SK-N-SH (cell line): ENCODE results near the gene FTMT. TPM values are rescaled to one million over a fixed set of nuclear protein-coding genes. Genes with fewer than 3 reads are reported as not detected.

Experiments
- CTCF ChIA-PET: fragments of 300-600, 350-600 bp; formaldehyde crosslinking; extraction: SDS; loops from one replicate; lab custom pipeline; 2021; lab: Yijun Ruan, JAX
- POLR2A ChIA-PET: fragments of 350-600 bp; sonication (Branson Sonifier 250); formaldehyde crosslinking; extraction: SDS; loops from one replicate; lab custom pipeline; 2020; ENCODE audit warnings: antibody characterized with exemption, inconsistent platforms; lab: Yijun Ruan, JAX
- DNase-seq: peaks from one replicate; pipeline ENCODE4 v3.0.0; 2012
- H2AFZ ChIP-seq: fragments of 200-600 bp; sonication (generic); 2 replicates; pipeline ENCODE4 v1.8.1; 2016; ENCODE audit warnings: antibody characterized with exemption, mild to moderate bottlenecking, low read depth
- H3F3A ChIP-seq: fragments of 200-600 bp; sonication (generic); replicated peaks from 2 replicates; pipeline ENCODE3; 2016; ENCODE audit warnings: antibody characterized with exemption, mild to moderate bottlenecking; ENCODE audit not compliant: insufficient read depth
- H3K27ac ChIP-seq, 2 experiments: fragments of 200-500 bp in 1 of 2; fragments of 200-600 bp in 1 of 2; sonication (Bioruptor generic) in 1 of 2; sonication (generic), shearing (Covaris generic) in 1 of 2; 2 replicates each; pipeline versions ENCODE4 v1.5.1 to v1.6.1; 2014 to 2016; ENCODE audit warnings: low read depth in 2 of 2, inconsistent platforms in 1 of 2, low read length in 1 of 2, mild to moderate bottlenecking in 1 of 2, mixed read lengths in 1 of 2
- H3K27me3 ChIP-seq: fragments of 200-600 bp; sonication (generic), shearing (Covaris generic); 2 replicates; pipeline ENCODE4 v1.6.1; 2016; ENCODE audit warnings: mixed run types; ENCODE audit not compliant: insufficient read depth
- H3K36me3 ChIP-seq, 2 experiments: fragments of 200-500 bp in 1 of 2; fragments of 200-600 bp in 1 of 2; sonication (Bioruptor generic) in 1 of 2; sonication (generic) in 1 of 2; replicated peaks in 1 of 2; 2 replicates each; pipeline versions ENCODE3 to v1.5.1; 2014 to 2016; ENCODE audit warnings: low read length in 1 of 2, mild to moderate bottlenecking in 1 of 2; ENCODE audit not compliant: insufficient read depth in 2 of 2, control insufficient read depth in 1 of 2
- H3K4me1 ChIP-seq, 2 experiments: fragments of 200-500 bp in 1 of 2; fragments of 200-600 bp in 1 of 2; sonication (Bioruptor generic) in 1 of 2; sonication (generic), shearing (Covaris generic) in 1 of 2; 2 replicates each; pipeline versions ENCODE4 v1.5.1 to v1.6.1; 2014 to 2016; ENCODE audit warnings: low read depth in 1 of 2, low read length in 1 of 2, mixed run types in 1 of 2; ENCODE audit not compliant: insufficient read depth in 2 of 2, control insufficient read depth in 1 of 2
- H3K4me2 ChIP-seq: fragments of 200-600 bp; sonication (generic), shearing (Covaris generic); 2 replicates; pipeline ENCODE4 v1.6.1; 2017; ENCODE audit warnings: mixed run types
- H3K4me3 ChIP-seq, 2 experiments: fragments of 200-500 bp in 1 of 2; fragments of 200-600 bp in 1 of 2; sonication (Bioruptor generic) in 1 of 2; sonication (generic), shearing (Covaris generic) in 1 of 2; 2 replicates each; pipeline versions ENCODE4 v1.5.1 to v1.8.1; 2014 to 2016; ENCODE audit warnings: low read depth in 2 of 2, inconsistent platforms in 1 of 2, low read length in 1 of 2, mild to moderate bottlenecking in 1 of 2, mixed read lengths in 1 of 2, moderate library complexity in 1 of 2
- H3K79me2 ChIP-seq: fragments of 200-600 bp; sonication (generic); 2 replicates; pipeline ENCODE4 v1.8.1; 2017; ENCODE audit warnings: mild to moderate bottlenecking; ENCODE audit not compliant: insufficient read depth
- H3K9ac ChIP-seq: fragments of 200-600 bp; sonication (generic); 2 replicates; pipeline ENCODE4 v1.6.1; 2017; ENCODE audit warnings: mixed run types
- H3K9me2 ChIP-seq: fragments of 200-600 bp; sonication (generic); 2 replicates; pipeline ENCODE4 v1.6.1; 2017; ENCODE audit warnings: mixed run types
- H3K9me3 ChIP-seq: fragments of 200-600 bp; sonication (generic); 2 replicates; pipeline ENCODE4 v1.6.1; 2017; ENCODE audit warnings: mixed run types, mild to moderate bottlenecking, moderate library complexity
- H4K20me1 ChIP-seq: fragments of 200-600 bp; sonication (generic); 2 replicates; pipeline ENCODE4 v1.6.1; 2017; ENCODE audit warnings: mild to moderate bottlenecking, mixed run types; ENCODE audit not compliant: insufficient read depth
- CHD2 ChIP-seq: fragments of 150-350 bp; IDR thresholded peaks from 2 replicates; pipeline ENCODE4 v1.6.1; 2018; ENCODE audit warnings: low read length; ENCODE audit not compliant: partially characterized antibody
- EZH2phosphoT487 ChIP-seq: fragments of 200-600 bp; sonication (generic); IDR thresholded peaks from 2 replicates; pipeline ENCODE4 v1.6.1; 2017; ENCODE audit warnings: low read depth, mixed run types, mild to moderate bottlenecking, antibody characterized with exemption, moderate library complexity, borderline replicate concordance
- FOSL2 ChIP-seq: IDR thresholded peaks from 2 replicates; pipeline ENCODE4 v1.4.0; 2012; ENCODE audit warnings: low read depth, mild to moderate bottlenecking, moderate library complexity, borderline replicate concordance
- FOXM1 ChIP-seq: IDR thresholded peaks from 2 replicates; pipeline ENCODE4 v1.4.0; 2012; ENCODE audit warnings: low read depth, mild to moderate bottlenecking
- GABPA ChIP-seq: IDR thresholded peaks from 2 replicates; pipeline ENCODE4 v1.4.0; 2012; ENCODE audit warnings: low read depth, mild to moderate bottlenecking
- GATA2 ChIP-seq: sonication (generic); formaldehyde crosslinking; IDR thresholded peaks from 2 replicates; pipeline ENCODE4 v1.5.0; 2020; ENCODE audit warnings: mild to moderate bottlenecking, missing genetic modification reagents
- MEF2A ChIP-seq: IDR thresholded peaks from 2 replicates; pipeline ENCODE4 v1.4.0; 2012; ENCODE audit warnings: low read depth, borderline replicate concordance
- MXI1 ChIP-seq: IDR thresholded peaks from 2 replicates; pipeline ENCODE4 v1.6.1; 2012; ENCODE audit warnings: mild to moderate bottlenecking, low read depth, low read length, improper control_type of control experiment
- NRF1 ChIP-seq: IDR thresholded peaks from 2 replicates; pipeline ENCODE4 v1.6.1; 2012; ENCODE audit warnings: low read depth, mild to moderate bottlenecking, low read length
- RCOR1 ChIP-seq: fragments of 150-350 bp; IDR thresholded peaks from 2 replicates; pipeline ENCODE4 v1.6.1; 2017; ENCODE audit warnings: antibody characterized with exemption, low read length
- SIN3A ChIP-seq: IDR thresholded peaks from 2 replicates; pipeline ENCODE4 v1.6.1; 2012; ENCODE audit warnings: low read depth, mild to moderate bottlenecking, low read length, moderate library complexity, borderline replicate concordance
- SMC3 ChIP-seq: IDR thresholded peaks from 2 replicates; pipeline ENCODE4 v1.6.1; 2012; ENCODE audit warnings: low read depth, low read length, improper control_type of control experiment
- TCF12 ChIP-seq: IDR thresholded peaks from 2 replicates; pipeline ENCODE4 v1.4.0; 2012
- WGBS: methylation state at CpG from one replicate; pipeline ENCODE4 v1.1.6; 2017; ENCODE audit warnings: low lambda C conversion rate; 5-methylcytosine and 5-hydroxymethylcytosine counted together
- polyA plus RNA-seq, 3 experiments: library from polyadenylated mRNA; depleted of rRNA; stranded (reverse); fragments of >200 nt; gene quantifications; 2 replicates each; pipeline ENCODE4 v1.2.3, GENCODE V29; 2012
- TF ChIP-seq, protein P1 (sequence below): fragments of 150-350 bp; IDR thresholded peaks from 2 replicates; pipeline ENCODE4 v1.6.1; 2016; ENCODE audit warnings: mild to moderate bottlenecking, low read depth, low read length
- TF ChIP-seq, protein P2 (sequence below): IDR thresholded peaks from 2 replicates; pipeline ENCODE4 v1.4.0; 2012; ENCODE audit warnings: low read depth, borderline replicate concordance
- TF ChIP-seq, protein P3 (sequence below): IDR thresholded peaks from 2 replicates; pipeline ENCODE4 v1.4.0; 2012; ENCODE audit warnings: low read depth

The FTMT gene
- polyA plus RNA-seq, 1 of the 3 experiments (the other 2 are of a cell fraction) = not detected

DNA sequence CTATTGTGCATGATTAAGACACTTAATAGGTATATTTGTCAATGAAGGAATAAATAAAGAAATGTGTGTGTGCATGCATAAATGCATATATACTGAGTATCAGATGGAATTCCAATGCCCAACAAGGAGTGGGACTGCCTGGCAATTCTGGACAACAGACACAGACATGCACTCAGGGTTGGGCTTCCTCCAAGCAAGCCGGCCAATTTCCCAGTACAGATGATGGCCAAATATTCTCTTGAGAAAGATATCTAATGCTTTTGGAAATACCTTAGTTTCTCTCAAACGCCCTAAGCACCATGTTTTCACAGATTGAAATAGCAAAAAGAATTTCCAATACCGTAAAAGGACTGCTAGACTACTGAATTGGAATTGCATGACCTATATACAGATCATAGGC lies 11.1 kb downstream of the FTMT start:
- H3K9me3 ChIP-seq = no peaks in the 10 kb centered on the region
- CTCF ChIA-PET = no interaction called here
- WGBS = 56% methylated on average over 3 of the region's 3 CpGs
- no peak overlapping the region for H3K27ac ChIP-seq
- no peaks in the 10 kb centered on the region for H3K36me3 ChIP-seq
- no peak overlapping the region for H3K4me2 ChIP-seq
- no peak overlapping the region for H3K9ac ChIP-seq
- no peaks in the 10 kb centered on the region for H3K79me2 ChIP-seq
- POLR2A ChIA-PET = no interaction called here
- H3K4me3 ChIP-seq = no peak overlapping the region
- no peaks in the 10 kb centered on the region for H3K9me2 ChIP-seq
- no peaks in the 10 kb centered on the region for H3K4me1 ChIP-seq
- TF ChIP-seq NRF1 (no peak), SIN3A (no peak), SMC3 (no peak), GATA2 (CRISPR knock-in tag) (no peak), TCF12 (no peak)
- TF ChIP-seq, protein P1, sequence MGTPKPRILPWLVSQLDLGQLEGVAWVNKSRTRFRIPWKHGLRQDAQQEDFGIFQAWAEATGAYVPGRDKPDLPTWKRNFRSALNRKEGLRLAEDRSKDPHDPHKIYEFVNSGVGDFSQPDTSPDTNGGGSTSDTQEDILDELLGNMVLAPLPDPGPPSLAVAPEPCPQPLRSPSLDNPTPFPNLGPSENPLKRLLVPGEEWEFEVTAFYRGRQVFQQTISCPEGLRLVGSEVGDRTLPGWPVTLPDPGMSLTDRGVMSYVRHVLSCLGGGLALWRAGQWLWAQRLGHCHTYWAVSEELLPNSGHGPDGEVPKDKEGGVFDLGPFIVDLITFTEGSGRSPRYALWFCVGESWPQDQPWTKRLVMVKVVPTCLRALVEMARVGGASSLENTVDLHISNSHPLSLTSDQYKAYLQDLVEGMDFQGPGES = no peak
- TF ChIP-seq, protein P2, sequence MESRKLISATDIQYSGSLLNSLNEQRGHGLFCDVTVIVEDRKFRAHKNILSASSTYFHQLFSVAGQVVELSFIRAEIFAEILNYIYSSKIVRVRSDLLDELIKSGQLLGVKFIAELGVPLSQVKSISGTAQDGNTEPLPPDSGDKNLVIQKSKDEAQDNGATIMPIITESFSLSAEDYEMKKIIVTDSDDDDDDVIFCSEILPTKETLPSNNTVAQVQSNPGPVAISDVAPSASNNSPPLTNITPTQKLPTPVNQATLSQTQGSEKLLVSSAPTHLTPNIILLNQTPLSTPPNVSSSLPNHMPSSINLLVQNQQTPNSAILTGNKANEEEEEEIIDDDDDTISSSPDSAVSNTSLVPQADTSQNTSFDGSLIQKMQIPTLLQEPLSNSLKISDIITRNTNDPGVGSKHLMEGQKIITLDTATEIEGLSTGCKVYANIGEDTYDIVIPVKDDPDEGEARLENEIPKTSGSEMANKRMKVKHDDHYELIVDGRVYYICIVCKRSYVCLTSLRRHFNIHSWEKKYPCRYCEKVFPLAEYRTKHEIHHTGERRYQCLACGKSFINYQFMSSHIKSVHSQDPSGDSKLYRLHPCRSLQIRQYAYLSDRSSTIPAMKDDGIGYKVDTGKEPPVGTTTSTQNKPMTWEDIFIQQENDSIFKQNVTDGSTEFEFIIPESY = no peak
- no peak for DNase-seq
- H2AFZ ChIP-seq = no peak overlapping the region
- H3F3A ChIP-seq = no peaks in the 10 kb centered on the region
- H3K27me3 ChIP-seq = no peaks in the 10 kb centered on the region; the same call in 1 of the 2 replicates
- no peaks in the 10 kb centered on the region for H4K20me1 ChIP-seq

DNA sequence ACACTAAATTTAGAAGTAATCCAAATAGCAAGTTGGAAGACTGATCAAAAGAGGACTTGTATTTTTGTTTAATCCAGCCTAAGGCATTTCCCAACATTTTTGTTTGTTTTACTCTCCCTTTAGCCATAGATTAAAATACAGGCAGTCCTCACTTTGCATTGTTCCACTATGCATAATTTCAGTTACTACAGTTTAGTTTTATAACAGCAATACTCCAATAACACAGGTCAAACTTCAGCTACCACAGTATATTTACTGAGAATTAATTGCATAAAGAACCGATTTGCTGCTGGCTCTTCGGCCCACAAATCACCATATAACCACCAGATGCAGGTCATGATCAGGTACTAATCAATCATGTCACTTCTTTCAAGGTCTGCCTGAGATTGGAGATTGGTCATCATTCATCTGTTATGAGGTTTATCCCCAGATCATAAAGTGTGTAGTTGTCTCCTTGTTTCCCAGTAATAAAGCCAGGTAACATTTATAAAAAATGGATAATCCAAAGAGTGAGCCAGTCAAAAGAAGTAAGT lies 12.1 kb downstream of the FTMT start:
- Histone ChIP-seq H3K4me3 (no peak overlapping the region), H3K79me2 (no peaks in the 10 kb centered on the region), H2AFZ (no peak overlapping the region), H3K27me3 (no peaks in the 10 kb centered on the region; the same call in 1 of the 2 replicates), H3K9me2 (no peaks in the 10 kb centered on the region), H3K36me3 (no peaks in the 10 kb centered on the region), H3K9me3 (no peaks in the 10 kb centered on the region), H3K27ac (no peak overlapping the region), H3K9ac (no peak overlapping the region), H3K4me2 (no peak overlapping the region)
- 44% methylated on average over 2 of the region's 2 CpGs for WGBS
- TF ChIP-seq FOSL2 = no peak
- TF ChIP-seq SIN3A = no peak
- TF ChIP-seq, all 33 proteins: peak for 0
- no peaks in the 10 kb centered on the region for H3K4me1 ChIP-seq
- H4K20me1 ChIP-seq = no peaks in the 10 kb centered on the region
- ChIA-PET CTCF (no interaction called here), POLR2A (no interaction called here)
- H3F3A ChIP-seq = no peaks in the 10 kb centered on the region
- no peak for DNase-seq

DNA sequence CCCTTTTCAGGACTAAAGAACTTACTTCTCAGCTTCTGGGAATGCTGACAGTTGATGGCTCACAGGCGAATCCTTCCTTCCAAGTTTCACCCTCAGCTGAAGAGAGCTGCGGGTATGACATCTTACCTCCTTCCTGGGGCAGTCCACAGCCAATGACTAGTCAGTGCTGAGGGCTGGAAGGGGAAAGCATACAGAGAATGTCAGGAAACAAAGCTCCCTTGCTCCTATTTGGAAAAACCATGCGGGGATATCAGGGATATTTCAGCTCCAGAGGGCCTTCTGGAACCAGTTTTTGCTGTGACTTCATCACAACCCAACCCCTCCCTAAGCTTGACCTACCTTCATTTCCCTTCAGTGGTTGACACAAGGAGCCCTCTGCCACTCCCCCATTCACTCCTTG lies 15.7 kb downstream of the FTMT start:
- H3K27ac ChIP-seq = no peak overlapping the region
- CTCF ChIA-PET = no interaction called here
- no peaks in the 10 kb centered on the region for H3K9me2 ChIP-seq
- no peak overlapping the region for H3K4me3 ChIP-seq
- WGBS = 75% methylated on average over 3 of the region's 3 CpGs
- H3K79me2 ChIP-seq = no peaks in the 10 kb centered on the region
- H3K4me2 ChIP-seq = no peak overlapping the region
- no peak overlapping the region for H3K9ac ChIP-seq
- H3K36me3 ChIP-seq = no peaks in the 10 kb centered on the region
- POLR2A ChIA-PET = no interaction called here
- H3K4me1 ChIP-seq = no peaks in the 10 kb centered on the region
- H3F3A ChIP-seq = no peaks in the 10 kb centered on the region
- no peak overlapping the region for H2AFZ ChIP-seq
- no peaks in the 10 kb centered on the region for H4K20me1 ChIP-seq
- no peaks in the 10 kb centered on the region for H3K9me3 ChIP-seq
- no peak for DNase-seq
- no peaks in the 10 kb centered on the region; the same call in 1 of the 2 replicates for H3K27me3 ChIP-seq
- TF ChIP-seq EZH2phosphoT487 (no peak), FOXM1 (no peak), MEF2A (no peak), CHD2 (no peak), GABPA (no peak), RCOR1 (no peak), TCF12 (no peak), MXI1 (no peak)
- TF ChIP-seq, protein P3, sequence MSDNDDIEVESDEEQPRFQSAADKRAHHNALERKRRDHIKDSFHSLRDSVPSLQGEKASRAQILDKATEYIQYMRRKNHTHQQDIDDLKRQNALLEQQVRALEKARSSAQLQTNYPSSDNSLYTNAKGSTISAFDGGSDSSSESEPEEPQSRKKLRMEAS = no peak
- TF ChIP-seq, protein P2 = no peak
